NCI-H146 (cell line): ENCODE measurements around the gene GMPS.
"Not testable (repeated sequence)": the region's sequence is repeated elsewhere in the genome, so short reads cannot be mapped to it uniquely, and the experiment has no call there.

Experiments
- DNase-seq: peaks from one replicate; lab custom pipeline; 2025; lab: John Stamatoyannopoulos, UW

Gene GMPS

DNA sequence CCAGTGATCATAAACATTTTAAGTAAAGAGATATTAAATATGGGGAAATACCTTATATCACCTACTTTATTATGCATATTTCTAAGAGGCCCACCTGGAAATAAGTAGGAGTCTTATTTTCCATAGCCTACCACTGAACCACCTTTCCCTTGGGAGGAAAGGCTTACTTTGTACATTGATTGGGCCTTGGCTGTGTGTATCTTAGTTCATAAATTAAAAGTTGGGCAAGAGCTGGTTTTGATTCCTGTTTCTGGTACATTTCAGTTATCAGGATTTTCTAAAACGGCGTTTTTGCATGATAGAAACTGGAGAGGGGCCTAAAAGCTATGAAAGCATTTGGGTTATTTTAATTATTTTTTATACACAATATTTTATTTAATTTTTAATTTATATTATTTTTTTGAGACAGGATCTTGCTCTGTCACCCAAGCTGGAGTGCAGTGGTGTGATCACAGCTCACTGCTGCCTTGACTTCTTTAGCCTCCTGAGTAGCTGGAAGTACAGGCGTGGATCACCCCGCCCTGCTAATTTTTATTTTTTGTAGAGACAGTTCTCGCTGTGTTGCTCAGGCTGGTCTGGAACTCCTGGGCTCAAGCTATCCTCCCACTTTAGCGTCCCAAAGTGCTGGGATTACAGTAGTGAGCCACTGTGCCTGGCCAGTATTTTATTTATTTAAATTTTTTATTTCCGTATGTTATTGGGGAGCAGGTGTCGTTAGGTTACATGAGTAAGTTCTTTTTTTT is 2.6 kb downstream of the GMPS start:
- DNase-seq: no peak

DNA sequence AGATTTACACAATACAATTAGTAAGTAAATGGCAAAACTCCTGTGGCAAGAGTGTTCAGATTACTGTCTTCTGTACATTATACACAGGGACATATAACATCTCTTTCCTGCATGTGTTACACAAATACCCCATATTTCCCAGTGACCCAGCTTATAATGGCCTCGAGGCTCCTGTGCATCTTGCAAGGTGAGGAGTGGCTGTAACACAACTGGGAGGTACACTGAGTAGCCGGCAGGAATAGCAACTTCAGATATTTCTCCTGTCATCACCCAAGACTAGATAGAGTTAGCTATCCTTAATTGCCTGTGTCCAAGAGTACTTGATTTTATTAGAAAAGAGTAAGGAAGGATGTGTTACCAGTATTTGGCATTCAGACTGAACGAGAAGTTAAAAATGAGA is 5.6 kb downstream of the GMPS start:
- no peak for DNase-seq

GRCh38 chr3:155876503-155876902 is 6.1 kb downstream of the GMPS start:
- DNase-seq: no peak

DNA sequence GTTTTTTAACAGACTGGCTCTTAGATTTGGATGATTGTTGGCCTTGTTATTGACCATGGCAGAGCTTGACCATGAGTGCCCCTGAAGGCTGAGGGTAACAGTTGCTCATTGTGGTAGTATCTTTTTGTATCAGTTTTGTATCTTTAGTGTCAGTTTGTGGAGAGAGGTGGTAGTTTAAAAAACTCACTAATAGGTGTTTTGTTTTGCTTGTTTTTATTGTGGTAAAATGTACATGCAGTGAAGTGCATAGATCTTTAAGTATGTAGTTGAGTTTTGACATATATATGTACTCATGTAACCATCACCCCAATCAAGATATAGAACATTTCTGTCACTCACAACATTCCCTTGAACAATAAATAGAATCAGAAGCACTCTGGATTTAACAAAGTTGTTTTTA is 9.8 kb downstream of the GMPS start:
- no peak for DNase-seq

DNA sequence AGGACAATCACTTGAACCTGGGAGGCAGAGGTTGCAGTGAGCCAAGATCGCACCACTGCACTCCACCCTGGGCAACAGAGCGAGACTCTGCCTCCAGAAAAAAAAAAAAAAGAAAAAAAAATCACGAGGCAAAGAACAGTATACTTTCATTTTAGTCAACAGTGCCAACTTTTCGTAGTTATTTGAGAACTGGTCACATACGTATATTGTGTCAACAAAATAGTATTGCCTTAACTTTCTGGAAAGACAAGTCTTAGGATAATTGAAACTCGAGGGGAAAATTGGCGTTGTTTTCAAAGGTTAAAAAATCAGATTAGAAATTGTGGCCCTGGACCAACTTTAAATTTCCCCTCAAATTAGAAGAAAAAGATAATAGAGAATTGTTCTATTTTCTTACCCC is 13.8 kb downstream of the GMPS start:
- DNase-seq: no peak

GRCh38 chr3:155885292-155885691 is 14.8 kb downstream of the GMPS start:
- no peak for DNase-seq

GRCh38 chr3:155886348-155886747 is 15.9 kb downstream of the GMPS start:
- DNase-seq: not testable (repeated sequence)

DNA sequence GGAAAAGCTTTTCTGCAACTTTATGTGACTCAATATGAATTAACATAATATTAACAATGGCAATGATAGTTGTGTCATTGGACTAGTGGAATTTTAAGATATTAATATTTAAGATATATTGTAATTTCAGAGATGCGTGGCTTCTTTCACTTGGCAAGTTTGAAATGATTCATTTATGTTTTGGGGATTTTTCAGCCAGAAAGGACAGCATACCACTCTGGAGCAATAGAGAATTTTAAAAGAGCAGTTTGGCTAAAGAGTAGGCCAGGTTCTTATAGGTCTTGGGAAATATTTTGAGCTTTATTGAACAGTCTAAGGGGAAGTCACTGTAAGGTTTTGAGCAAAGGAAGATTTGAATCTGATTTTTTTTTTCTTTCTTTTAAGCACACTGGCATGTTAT is 16.5 kb downstream of the GMPS start:
- DNase-seq: no peak

GRCh38 chr3:155889212-155889611 is 18.8 kb downstream of the GMPS start:
- DNase-seq: no peak

GRCh38 chr3:155889952-155890351 is 19.5 kb downstream of the GMPS start:
- no peak for DNase-seq

DNA sequence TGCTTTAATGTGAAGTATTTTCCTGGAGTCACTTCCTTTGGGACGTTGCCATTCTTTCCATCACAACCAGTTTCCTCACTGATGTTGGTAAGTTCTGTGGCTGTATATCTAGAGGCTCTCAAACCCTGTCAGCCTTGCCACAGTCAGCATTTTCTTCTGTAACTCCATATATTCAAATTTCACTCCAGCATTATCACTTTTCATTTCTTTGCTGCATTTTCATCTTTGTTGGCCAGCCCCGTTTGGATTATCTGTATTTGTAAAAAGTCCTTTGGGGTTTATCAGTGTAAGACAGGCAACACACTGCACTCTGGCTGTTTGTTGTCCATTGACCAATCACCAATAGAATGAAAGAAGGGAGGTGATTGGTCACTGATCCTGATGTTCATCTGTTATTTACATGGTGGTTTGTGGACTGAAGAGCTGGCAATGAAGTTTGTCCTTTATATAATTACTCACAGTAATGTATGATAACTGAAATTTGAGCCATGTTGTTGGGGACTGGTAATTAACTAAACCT is 20.3 kb downstream of the GMPS start:
- DNase-seq: no peak

DNA sequence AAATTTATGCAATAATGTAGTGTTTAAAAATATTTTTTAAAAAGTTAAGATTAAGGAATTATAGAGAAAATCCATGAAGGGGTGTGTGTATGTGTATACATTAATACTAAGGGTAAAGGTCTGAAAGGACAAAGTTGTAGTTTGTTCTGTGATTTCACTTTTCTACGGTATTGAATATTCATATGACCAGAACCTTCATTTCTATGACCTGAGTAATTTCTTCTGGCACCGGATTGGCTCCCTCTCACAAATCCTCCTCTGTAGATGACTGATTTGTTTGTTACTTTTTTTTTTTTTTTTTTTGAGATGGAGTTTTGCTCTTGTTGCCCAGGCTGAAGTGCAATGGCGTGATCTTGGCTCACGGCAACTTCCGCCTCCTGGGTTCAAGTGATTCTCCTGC is 20.9 kb downstream of the GMPS start:
- no peak for DNase-seq

DNA sequence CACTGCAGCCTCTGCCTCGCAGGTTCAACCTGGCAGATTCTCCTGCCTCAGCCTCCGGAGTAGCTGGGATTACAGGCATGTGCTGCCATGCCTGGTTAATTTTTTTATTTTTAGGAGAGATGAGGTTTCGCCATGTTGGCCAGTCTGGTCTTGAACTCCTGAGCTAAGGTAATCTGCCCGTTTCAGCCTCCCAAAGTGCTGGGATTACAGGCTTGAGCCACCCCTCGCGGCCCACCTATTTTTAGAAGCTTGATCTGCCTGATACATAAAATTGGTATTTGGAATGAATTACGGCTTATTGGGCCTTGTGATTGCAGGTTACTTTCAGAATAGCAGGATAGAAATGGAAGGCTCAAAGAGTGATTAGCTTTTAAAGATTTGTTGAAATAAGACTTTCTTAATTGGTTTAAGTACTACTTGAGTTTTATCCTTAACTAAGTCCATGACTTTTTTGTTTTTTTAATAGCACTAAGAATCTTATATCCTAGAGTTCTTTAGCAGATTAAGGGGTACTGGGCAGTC is 25.0 kb downstream of the GMPS start:
- no peak for DNase-seq

DNA sequence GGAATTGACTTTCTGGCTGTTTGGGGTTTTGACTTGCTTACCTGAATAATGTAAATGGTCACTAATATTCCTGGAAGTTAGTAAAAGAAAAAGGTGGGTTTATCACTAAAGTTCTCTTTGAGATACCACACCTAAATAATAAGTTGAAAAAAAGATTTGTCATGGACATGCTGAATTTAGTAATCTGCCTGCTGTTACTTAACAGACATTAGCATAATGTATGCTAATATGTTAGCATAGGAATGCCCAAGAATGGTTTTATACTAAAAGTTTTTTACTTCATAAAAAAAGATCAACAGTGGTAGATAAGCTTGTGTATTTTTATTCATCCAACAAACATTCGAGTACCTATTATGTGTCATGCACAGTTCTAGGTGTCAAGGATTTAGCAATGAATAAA is 36.5 kb downstream of the GMPS start:
- no peak for DNase-seq

DNA sequence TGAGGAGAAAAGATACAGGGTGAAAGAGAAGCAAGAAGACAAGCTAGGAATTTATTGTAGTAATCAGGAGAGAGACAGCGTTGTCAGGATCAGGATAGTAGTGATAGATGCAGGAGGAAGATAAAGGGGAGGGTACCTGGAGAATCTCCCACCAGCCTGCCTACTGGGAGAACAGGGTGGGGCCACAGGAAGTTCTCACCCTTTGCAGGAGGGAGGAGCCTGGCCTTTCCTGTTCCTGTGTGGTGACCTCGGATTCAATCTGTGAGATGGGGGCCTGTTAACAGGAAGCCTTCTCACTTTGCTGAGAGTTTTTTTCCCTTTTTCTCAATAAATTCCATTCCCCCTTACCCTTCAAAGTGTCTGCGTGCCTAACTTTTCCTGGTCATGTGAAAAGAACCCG is 37.6 kb downstream of the GMPS start:
- no peak for DNase-seq

DNA sequence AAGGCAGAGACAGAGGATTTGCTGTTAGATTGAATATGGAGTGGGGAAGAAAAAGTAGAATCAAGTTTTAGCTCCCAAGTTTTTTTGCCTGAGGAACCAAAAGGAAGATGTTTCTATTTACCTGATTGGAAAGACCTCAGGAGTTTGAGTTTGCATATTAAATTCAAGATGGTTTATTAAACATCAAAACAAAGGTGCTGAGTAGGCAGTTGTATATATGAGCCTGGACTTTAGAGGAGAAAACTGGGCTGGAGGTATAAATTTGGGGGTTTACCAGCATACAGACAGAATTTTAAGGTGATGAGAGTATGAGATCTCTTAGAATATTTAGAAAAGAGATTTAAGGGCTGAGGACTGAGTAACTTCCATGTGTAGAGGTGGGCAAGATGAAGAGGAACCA is 38.2 kb downstream of the GMPS start:
- no peak for DNase-seq

GRCh38 chr3:155912090-155912489 is 41.6 kb downstream of the GMPS start:
- DNase-seq: no peak

DNA sequence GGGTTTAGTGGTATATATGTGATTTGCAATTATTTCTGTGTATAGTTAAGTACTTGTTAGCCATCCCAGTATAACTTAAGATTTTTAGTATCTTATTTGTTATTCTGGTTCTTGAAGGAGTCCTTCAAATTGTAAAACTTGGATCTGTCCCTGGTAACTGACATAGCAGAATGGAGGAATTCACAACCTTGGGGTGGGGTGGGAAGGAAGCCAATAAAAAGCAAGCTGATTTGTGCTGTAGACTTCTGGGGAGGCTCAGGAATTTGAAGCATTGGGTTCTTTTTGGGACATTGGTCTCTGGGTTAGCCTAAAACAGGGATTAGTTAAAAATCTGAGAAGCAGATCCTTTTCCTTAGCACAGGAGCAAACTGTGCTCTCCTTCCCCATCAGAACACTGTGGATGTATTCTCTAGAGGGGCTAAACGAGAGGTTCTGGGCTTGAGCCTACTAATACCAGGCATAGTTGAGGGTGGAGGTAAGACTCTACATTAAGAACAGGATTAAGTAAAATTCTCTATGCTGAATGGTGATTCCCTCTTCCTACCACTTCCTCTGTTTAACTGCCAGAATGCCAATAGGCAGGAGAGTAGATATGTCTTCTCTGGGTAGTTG is 42.2 kb downstream of the GMPS start:
- DNase-seq: no peak

GRCh38 chr3:155917781-155918180 is 47.3 kb downstream of the GMPS start:
- no peak for DNase-seq

GRCh38 chr3:155919728-155920127 is 49.3 kb downstream of the GMPS start:
- DNase-seq: no peak

DNA sequence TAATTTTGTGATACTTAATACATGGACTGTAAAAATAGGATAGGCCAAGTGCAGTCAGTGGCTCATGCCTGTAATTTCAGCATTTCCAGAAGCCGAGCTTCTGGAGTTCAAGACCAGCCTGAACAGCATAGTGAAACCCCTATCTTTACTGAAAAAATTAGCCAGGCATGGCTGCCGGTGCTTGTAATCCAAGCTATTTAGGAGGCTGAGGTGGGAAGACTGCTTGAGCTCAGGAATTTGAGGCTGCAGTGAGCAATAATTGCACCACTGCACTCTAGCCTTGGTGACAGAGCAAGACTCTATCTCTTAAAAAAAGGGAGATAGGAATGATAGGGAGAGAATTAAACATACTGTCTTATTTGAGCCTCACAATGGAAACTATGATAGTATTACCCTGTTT is 51.0 kb downstream of the GMPS start:
- DNase-seq: no peak

- DNase-seq: no peak
Measured at GRCh38 chr3:155934230-155934629, 63.8 kb downstream of the GMPS start.

DNA sequence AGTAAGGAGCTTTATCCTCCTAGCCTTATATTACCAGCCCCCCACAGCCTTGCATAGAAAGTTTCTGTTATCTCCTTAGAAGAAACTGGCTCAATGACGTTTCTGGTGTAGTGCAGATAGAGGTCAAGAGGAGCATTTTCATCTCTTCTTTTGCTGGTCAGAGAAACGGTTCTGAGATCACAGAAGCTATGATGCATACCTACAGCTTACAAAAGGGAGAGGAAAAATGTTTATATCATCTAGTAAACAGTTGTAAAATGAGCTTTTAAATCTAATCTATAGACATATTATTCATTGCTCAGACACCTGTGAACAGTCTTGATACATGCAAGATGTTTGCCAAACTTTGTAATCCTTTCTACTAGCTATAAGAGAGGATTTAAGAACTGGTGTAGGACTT is 68.0 kb downstream of the GMPS start:
- DNase-seq: no peak

GRCh38 chr3:155941354-155941753 is 70.9 kb downstream of the GMPS start:
- DNase-seq: no peak
